CD14-positive monocyte (primary cell): ENCODE data around the gene HGFAC. TPM values are rescaled to one million over a fixed set of nuclear protein-coding genes. Genes with fewer than 3 reads are reported as not detected.
A peak's percentile ranks its signal among the peaks of the same experiment; 100 is the strongest.

Source experiments
- DNase-seq, 3 donors: peaks; one replicate each; pipeline ENCODE4 v3.0.0-alpha.2; 2011 to 2022
- H2AFZ ChIP-seq: 2 replicates; pipeline ENCODE4 v1.6.0; 2012; ENCODE audit warnings: mild to moderate bottlenecking, low read depth, low read length, inconsistent platforms; ENCODE audit not compliant: insufficient read depth, poor library complexity, severe bottlenecking
- H3K27ac ChIP-seq, 2 donors: 1 replicate in 1 of 2; 2 replicates in 1 of 2; pipeline ENCODE4 v1.5.1; 2012 to 2013; ENCODE audit warnings: low read length in 2 of 2, control low read depth in 1 of 2, inconsistent platforms in 1 of 2, low read depth in 1 of 2, mild to moderate bottlenecking in 1 of 2
- H3K27me3 ChIP-seq, 2 donors: one replicate each; pipeline versions ENCODE4 v1.6.0 to v1.6.1; 2011 to 2013; ENCODE audit warnings: low read length in 2 of 2; ENCODE audit not compliant: control insufficient read depth in 2 of 2, insufficient read depth in 2 of 2
- H3K36me3 ChIP-seq, 2 donors: replicated peaks in 1 of 2; 1 replicate in 1 of 2; 2 replicates in 1 of 2; pipeline versions ENCODE4 v1.5.1 to v1.6.1; 2012 to 2013; ENCODE audit warnings: low read length in 2 of 2, control low read depth in 1 of 2, inconsistent platforms in 1 of 2, mild to moderate bottlenecking in 1 of 2; ENCODE audit not compliant: insufficient read depth in 2 of 2, control insufficient read depth in 1 of 2
- H3K4me1 ChIP-seq, 2 donors: 1 replicate in 1 of 2; 2 replicates in 1 of 2; pipeline versions ENCODE4 v1.5.1 to v1.6.1; 2012 to 2013; ENCODE audit warnings: low read length in 2 of 2, control low read depth in 1 of 2, inconsistent platforms in 1 of 2, mild to moderate bottlenecking in 1 of 2, moderate library complexity in 1 of 2; ENCODE audit not compliant: insufficient read depth in 2 of 2, control insufficient read depth in 1 of 2
- H3K4me2 ChIP-seq: replicated peaks from 2 replicates; pipeline ENCODE3; 2012; ENCODE audit warnings: low read length, moderate library complexity, mild to moderate bottlenecking; ENCODE audit not compliant: poor library complexity, severe bottlenecking; ENCODE audit errors: extremely low read depth
- H3K4me3 ChIP-seq, 3 experiments: fragments of 200-600 bp in 1 of 3; sonication (generic) in 1 of 3; replicated peaks in 1 of 3; 1 replicate in 2 of 3; 2 replicates in 1 of 3; pipeline ENCODE4 v1.5.1; 2011 to 2013; ENCODE audit warnings: low read length in 3 of 3, mild to moderate bottlenecking in 3 of 3, control low read depth in 2 of 3, low read depth in 2 of 3, inconsistent platforms in 1 of 3, moderate library complexity in 1 of 3
- H3K79me2 ChIP-seq: 2 replicates; pipeline ENCODE4 v1.6.0; 2012; ENCODE audit warnings: mild to moderate bottlenecking, control low read depth, inconsistent platforms, low read length, moderate library complexity; ENCODE audit not compliant: insufficient read depth
- H3K9ac ChIP-seq: 2 replicates; pipeline ENCODE4 v1.6.0; 2017; ENCODE audit warnings: low read length, mild to moderate bottlenecking; ENCODE audit not compliant: insufficient read depth, poor library complexity, severe bottlenecking
- H3K9me3 ChIP-seq, 2 donors: replicated peaks in 1 of 2; 1 replicate in 1 of 2; 2 replicates in 1 of 2; pipeline versions ENCODE4 v1.5.1 to v1.6.1; 2012 to 2013; ENCODE audit warnings: low read length in 2 of 2, control low read depth in 1 of 2; ENCODE audit not compliant: control insufficient read depth in 1 of 2, insufficient read depth in 1 of 2
- H4K20me1 ChIP-seq: 2 replicates; pipeline ENCODE4 v1.6.0; 2012; ENCODE audit warnings: mild to moderate bottlenecking, low read length, control low read depth, moderate library complexity; ENCODE audit not compliant: insufficient read depth
- H3K27ac Mint-ChIP-seq, 7 donors: one replicate each; pipeline ENCODE4 v1.8.0; 2020; ENCODE audit warnings: mild to moderate bottlenecking in 7 of 7, mixed read lengths in 7 of 7, moderate library complexity in 6 of 7, inconsistent platforms in 2 of 7
- H3K27me3 Mint-ChIP-seq, 3 donors: one replicate each; pipeline ENCODE4 v1.8.0; 2021 to 2022; ENCODE audit warnings: low read depth in 3 of 3, mild to moderate bottlenecking in 3 of 3, mixed read lengths in 3 of 3, moderate library complexity in 3 of 3, inconsistent platforms in 1 of 3
- H3K36me3 Mint-ChIP-seq, 2 donors: one replicate each; pipeline ENCODE4 v1.8.0; 2020; ENCODE audit warnings: mixed read lengths in 2 of 2, inconsistent platforms in 1 of 2, mild to moderate bottlenecking in 1 of 2
- H3K4me1 Mint-ChIP-seq: one replicate; pipeline ENCODE4 v1.8.0; 2020; ENCODE audit warnings: mild to moderate bottlenecking, mixed read lengths
- H3K4me3 Mint-ChIP-seq, 2 donors: one replicate each; pipeline ENCODE4 v1.8.0; 2020; ENCODE audit warnings: mild to moderate bottlenecking in 2 of 2, mixed read lengths in 2 of 2, moderate library complexity in 1 of 2
- H3K9me3 Mint-ChIP-seq, 7 donors: one replicate each; pipeline ENCODE4 v1.8.0; 2020 to 2022; ENCODE audit warnings: mixed read lengths in 7 of 7, mild to moderate bottlenecking in 6 of 7, moderate library complexity in 6 of 7, inconsistent platforms in 2 of 7
- WGBS: methylation state at CpG from one replicate; pipeline ENCODE4 v1.1.5; 2013; ENCODE audit warnings: missing lambda C conversion rate; ENCODE audit not compliant: insufficient coverage; 5-methylcytosine and 5-hydroxymethylcytosine counted together
- intact Hi-C, 2 donors: fragments of 100-400 bp; cut with micrococcal nuclease; formaldehyde crosslinking; loops; one replicate each; pipeline versions ENCODE4 v1.15.0 to v1.15.1; 2023
- polyA plus RNA-seq, 3 donors: library from polyadenylated mRNA; depleted of rRNA in 1 of 3; unstranded in 2 of 3; stranded (reverse) in 1 of 3; fragments of 300-500 nt in 2 of 3; fragments of >200 nt in 1 of 3; fragmentation: Illumina TruSeq in 2 of 3; gene quantifications; 1 replicate in 2 of 3; 2 replicates in 1 of 3; pipeline ENCODE4 v1.2.3, GENCODE V29; 2012 to 2021
- TF ChIP-seq, protein P1 (sequence below): fragments of 200-600 bp; IDR thresholded peaks from one replicate; pipeline ENCODE4 v1.8.0; 2022; ENCODE audit warnings: antibody characterized with exemption, mild to moderate bottlenecking

Gene HGFAC
- polyA plus RNA-seq, 3 donors, result 0.17 TPM; not detected in 2

DNA sequence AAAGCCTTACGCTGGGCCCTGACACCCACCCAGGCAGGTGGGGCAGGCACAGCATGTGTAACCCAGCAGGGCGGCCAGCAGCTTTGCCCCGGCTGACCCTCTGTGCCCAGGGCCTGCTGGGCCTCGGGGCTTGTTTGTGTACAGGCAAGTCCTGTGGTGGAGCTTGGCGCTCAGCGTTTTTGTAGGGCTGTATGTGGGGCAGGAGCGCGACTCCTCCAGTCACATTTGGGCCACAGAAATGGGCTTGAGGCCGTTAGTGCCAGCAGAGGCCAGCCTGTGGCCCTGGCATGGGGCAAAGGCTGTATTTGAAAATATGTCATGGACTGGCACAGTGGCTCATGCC is 14.7 kb upstream of the HGFAC start:
- no peaks in the 10 kb centered on the region for H3K27me3 ChIP-seq
- peaks cover 5 to 9% of the 10 kb centered on the region in 2 donors for H3K36me3 ChIP-seq
- H4K20me1 ChIP-seq, result no peaks in the 10 kb centered on the region
- peaks cover 9 to 17% of the 10 kb centered on the region in 2 donors for H3K36me3 Mint-ChIP-seq
- TF ChIP-seq, protein P1, sequence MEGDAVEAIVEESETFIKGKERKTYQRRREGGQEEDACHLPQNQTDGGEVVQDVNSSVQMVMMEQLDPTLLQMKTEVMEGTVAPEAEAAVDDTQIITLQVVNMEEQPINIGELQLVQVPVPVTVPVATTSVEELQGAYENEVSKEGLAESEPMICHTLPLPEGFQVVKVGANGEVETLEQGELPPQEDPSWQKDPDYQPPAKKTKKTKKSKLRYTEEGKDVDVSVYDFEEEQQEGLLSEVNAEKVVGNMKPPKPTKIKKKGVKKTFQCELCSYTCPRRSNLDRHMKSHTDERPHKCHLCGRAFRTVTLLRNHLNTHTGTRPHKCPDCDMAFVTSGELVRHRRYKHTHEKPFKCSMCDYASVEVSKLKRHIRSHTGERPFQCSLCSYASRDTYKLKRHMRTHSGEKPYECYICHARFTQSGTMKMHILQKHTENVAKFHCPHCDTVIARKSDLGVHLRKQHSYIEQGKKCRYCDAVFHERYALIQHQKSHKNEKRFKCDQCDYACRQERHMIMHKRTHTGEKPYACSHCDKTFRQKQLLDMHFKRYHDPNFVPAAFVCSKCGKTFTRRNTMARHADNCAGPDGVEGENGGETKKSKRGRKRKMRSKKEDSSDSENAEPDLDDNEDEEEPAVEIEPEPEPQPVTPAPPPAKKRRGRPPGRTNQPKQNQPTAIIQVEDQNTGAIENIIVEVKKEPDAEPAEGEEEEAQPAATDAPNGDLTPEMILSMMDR, result no peak
- H3K9me3 Mint-ChIP-seq, result no peaks in the 10 kb centered on the region
- H3K9me3 ChIP-seq, result no peaks in the 10 kb centered on the region
- H2AFZ ChIP-seq, result no peak overlapping the region
- H3K4me1 Mint-ChIP-seq, result no peaks in the 10 kb centered on the region
- intact Hi-C loops, result no loop called here
- no peak overlapping the region for H3K4me3 Mint-ChIP-seq
- no peak overlapping the region for H3K4me3 ChIP-seq
- H3K27me3 Mint-ChIP-seq, result peaks cover 0 to 2% (median 1%) of the 10 kb centered on the region in 3 donors
- 97% methylated on average over 9 of the region's 9 CpGs for WGBS
- no peak overlapping the region for H3K27ac ChIP-seq
- no peak overlapping the region for H3K27ac Mint-ChIP-seq
- no peaks in the 10 kb centered on the region for H3K79me2 ChIP-seq
- no peak overlapping the region for H3K4me2 ChIP-seq
- H3K4me1 ChIP-seq, result no peaks in the 10 kb centered on the region
- no peak overlapping the region for H3K9ac ChIP-seq
- no peak for DNase-seq

DNA sequence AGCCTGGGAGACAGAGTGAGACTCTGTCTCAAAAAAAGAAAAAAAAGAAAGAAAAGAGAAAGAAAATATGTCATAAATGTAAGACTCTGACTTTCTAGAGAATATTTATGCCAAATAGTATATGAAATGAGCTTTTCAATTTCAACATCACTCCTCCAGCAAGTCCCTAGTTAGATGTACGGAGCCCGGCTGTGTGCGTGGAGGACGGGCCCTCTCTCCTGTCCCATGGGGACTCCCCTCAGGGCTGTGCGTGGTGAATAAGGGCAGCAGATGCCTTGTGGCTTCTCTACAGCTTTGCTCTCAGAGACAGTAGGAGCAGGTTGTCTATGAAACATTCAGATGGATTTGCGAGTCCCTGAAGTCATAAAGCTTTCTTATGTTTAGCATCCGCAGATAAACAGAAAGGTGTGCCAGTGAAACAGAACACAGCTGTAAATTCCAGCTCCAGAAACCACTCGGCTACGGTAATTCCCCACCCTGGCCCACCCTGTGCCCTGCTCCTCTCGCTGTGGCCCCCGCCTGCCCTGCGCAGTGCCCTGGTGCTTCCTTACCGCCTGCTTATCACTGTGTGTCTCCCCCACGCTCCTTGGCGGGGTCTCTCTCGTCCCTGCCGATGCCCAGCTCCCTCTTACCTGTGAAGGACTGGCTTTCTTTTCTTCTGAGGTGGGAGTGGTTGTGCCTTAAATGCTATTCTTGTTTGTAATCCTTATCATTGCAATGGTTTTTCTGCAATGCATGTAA is 13.9 kb upstream of the HGFAC start:
- no peaks in the 10 kb centered on the region for H3K79me2 ChIP-seq
- H4K20me1 ChIP-seq, result no peaks in the 10 kb centered on the region
- intact Hi-C loops, result no loop called here
- no peak overlapping the region for H3K9ac ChIP-seq
- no peaks in the 10 kb centered on the region for H3K4me1 ChIP-seq
- Mint-ChIP-seq H3K36me3 (peaks cover 6 to 17% of the 10 kb centered on the region in 2 donors), H3K27me3 (peaks cover 0 to 2% (median 1%) of the 10 kb centered on the region in 3 donors), H3K9me3 (no peaks in the 10 kb centered on the region), H3K27ac (peak overlapping the region in 1 of 7 donors; percentile 58), H3K4me3 (no peak overlapping the region), H3K4me1 (no peaks in the 10 kb centered on the region)
- 96% methylated on average over 7 of the region's 17 CpGs for WGBS
- H3K36me3 ChIP-seq, result peaks cover 2 to 9% of the 10 kb centered on the region in 2 donors
- H3K27me3 ChIP-seq, result no peaks in the 10 kb centered on the region
- DNase-seq, result no peak
- H3K27ac ChIP-seq, result no peak overlapping the region
- H2AFZ ChIP-seq, result no peak overlapping the region
- H3K4me3 ChIP-seq, result no peak overlapping the region
- no peaks in the 10 kb centered on the region for H3K9me3 ChIP-seq
- TF ChIP-seq, protein P1, result no peak
- H3K4me2 ChIP-seq, result no peak overlapping the region
